GM12865 (cell line): Measurements from ENCODE around the gene MAN1B1.

ENCODE experiments used
- DNase-seq: peaks from one replicate; pipeline ENCODE4 v3.0.0; 2010; ENCODE audit warnings: low read depth
- H3K4me3 ChIP-seq: 2 replicates; pipeline ENCODE4 v1.5.1; 2011; ENCODE audit warnings: mild to moderate bottlenecking, low read depth, low read length, control low read depth
- TF ChIP-seq, protein P1 (sequence below): IDR thresholded peaks from 2 replicates; pipeline ENCODE4 v1.5.1; 2011; ENCODE audit warnings: low read length, control low read depth, low read depth, inconsistent platforms; ENCODE audit not compliant: insufficient read depth; ENCODE audit errors: missing control alignments

Gene MAN1B1

DNA sequence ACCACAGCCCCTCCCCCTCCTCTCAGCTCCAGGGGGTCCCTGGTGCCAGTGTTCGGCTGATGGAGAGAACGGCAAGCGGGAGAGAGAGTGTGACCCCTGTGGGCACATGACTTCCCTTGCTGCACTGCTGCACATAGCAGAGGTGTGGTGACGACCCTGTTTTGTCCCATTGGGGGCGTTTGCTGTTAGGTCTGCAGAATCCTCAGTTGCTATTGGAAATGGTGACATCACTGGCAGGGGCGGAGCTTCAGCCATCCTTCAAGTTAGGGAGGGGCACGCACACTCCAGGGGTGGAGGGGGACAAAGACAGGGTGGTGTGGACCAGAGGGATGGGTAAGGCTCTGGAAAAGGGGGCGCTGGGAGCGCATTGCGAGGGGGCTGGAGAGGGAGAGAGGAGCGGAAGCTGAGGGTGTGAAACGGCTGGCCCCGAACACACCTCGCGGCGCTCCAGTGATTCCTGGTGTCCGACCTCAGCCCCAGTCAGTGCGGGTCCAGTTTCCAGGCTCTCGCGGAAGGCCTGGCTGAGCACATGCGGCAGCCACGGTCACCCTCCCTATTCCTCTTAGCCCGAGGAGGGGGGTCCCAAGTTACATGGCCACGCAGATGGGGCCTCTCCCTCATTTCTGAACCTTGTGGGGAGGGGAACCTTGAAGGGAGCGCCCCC lies 51.4 kb downstream of the MAN1B1 start:
- DNase-seq, result no peak
- TF ChIP-seq, protein P1, sequence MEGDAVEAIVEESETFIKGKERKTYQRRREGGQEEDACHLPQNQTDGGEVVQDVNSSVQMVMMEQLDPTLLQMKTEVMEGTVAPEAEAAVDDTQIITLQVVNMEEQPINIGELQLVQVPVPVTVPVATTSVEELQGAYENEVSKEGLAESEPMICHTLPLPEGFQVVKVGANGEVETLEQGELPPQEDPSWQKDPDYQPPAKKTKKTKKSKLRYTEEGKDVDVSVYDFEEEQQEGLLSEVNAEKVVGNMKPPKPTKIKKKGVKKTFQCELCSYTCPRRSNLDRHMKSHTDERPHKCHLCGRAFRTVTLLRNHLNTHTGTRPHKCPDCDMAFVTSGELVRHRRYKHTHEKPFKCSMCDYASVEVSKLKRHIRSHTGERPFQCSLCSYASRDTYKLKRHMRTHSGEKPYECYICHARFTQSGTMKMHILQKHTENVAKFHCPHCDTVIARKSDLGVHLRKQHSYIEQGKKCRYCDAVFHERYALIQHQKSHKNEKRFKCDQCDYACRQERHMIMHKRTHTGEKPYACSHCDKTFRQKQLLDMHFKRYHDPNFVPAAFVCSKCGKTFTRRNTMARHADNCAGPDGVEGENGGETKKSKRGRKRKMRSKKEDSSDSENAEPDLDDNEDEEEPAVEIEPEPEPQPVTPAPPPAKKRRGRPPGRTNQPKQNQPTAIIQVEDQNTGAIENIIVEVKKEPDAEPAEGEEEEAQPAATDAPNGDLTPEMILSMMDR, result no peak
- no peak overlapping the region for H3K4me3 ChIP-seq

GRCh38 chr9:137138722-137139467 lies 52.1 kb downstream of the MAN1B1 start, which contains the start of gene GRIN1:
Gene GRIN1 (plus strand): TSS chr9:137139154. CDS start chr9:137139487, 333 bp downstream.
- DNase-seq, result no peak
- TF ChIP-seq, protein P1, result no peak
- H3K4me3 ChIP-seq, result no peak within 1 kb of the TSS

- no peak for DNase-seq
- TF ChIP-seq, protein P1, result no peak
- no peak overlapping the region for H3K4me3 ChIP-seq
Observed at GRCh38 chr9:137139468-137140150, 52.8 kb downstream of the MAN1B1 start.

- TF ChIP-seq, protein P1, result no peak
Observed at GRCh38 chr9:137140151-137141012, 53.6 kb downstream of the MAN1B1 start.

DNA sequence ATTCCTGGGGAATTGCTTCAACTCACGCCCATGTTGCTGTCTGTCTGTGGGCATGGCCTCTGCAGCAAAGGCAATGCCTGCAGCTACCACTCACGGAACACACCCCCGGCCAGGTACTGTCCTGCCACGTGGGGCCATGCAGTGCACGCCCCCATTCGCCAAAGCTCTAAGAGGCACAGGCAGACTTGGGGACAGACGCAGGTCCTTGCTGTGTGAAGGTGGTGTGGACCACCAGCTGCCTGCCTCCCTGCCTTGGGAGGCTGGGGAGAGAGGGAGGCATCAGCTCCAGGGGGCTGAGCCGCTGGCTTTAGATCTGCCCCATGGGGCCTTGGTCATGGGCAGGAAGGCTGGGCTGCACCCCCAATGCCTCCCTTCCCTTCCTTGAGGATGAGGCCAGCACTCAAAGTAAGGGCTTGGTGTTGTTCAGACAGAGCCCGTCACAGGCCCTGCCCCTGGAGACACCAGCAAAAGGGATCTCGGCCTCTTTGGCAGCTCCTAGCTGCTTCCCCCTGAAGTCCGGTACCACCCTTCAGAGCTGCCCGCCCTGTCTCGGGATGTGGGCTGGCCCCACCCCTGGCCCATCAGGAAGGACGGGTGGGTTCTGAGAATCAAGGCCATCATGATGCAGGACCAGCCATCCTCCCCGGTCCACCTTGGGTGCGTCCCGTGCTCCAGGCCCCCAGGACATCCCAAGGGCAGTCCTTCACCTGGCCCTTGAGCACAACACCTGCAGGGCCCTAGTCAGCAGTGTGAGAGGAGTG lies 54.4 kb downstream of the MAN1B1 start:
- no peak for DNase-seq
- TF ChIP-seq, protein P1, result no peak
- H3K4me3 ChIP-seq, result no peak overlapping the region

More at GRCh38 chr9:137140151-137141012, 53.6 kb downstream of the MAN1B1 start:
- H3K4me3 ChIP-seq, result no peak overlapping the region
- no peak for DNase-seq
